Activated naive CD4-positive, alpha-beta T cell treated with anti-CD3 and anti-CD28 coated beads, Interleukin-2, amount 10 ng/mL, durations not matched to agents 7 days and 5 days (primary cell): ENCODE results near the gene TRIM38.

ENCODE experiments used
- CTCF ChIA-PET: fragments of 350-600 bp; sonication (Branson Sonifier 250); formaldehyde crosslinking; loops from one replicate; lab custom pipeline; 2021; ENCODE audit warnings: antibody characterized with exemption; lab: Charles Lee
- DNase-seq: peaks from one replicate; pipeline ENCODE4 v3.0.0-alpha.2; 2020
- H3K27ac Mint-ChIP-seq: one replicate; pipeline ENCODE4 v1.8.0; 2021; ENCODE audit warnings: mild to moderate bottlenecking, moderate library complexity, mixed read lengths
- H3K27me3 Mint-ChIP-seq: one replicate; pipeline ENCODE4 v1.8.0; 2021; ENCODE audit warnings: mild to moderate bottlenecking, mixed read lengths
- H3K36me3 Mint-ChIP-seq: one replicate; pipeline ENCODE4 v1.8.0; 2021; ENCODE audit warnings: mixed read lengths
- H3K4me1 Mint-ChIP-seq: one replicate; pipeline ENCODE4 v1.8.0; 2021; ENCODE audit warnings: mixed read lengths
- H3K4me3 Mint-ChIP-seq: one replicate; pipeline ENCODE4 v1.8.0; 2021; ENCODE audit warnings: mild to moderate bottlenecking, moderate library complexity, mixed read lengths
- H3K9me3 Mint-ChIP-seq: one replicate; pipeline ENCODE4 v1.8.0; 2021; ENCODE audit warnings: mixed read lengths

Gene TRIM38

DNA sequence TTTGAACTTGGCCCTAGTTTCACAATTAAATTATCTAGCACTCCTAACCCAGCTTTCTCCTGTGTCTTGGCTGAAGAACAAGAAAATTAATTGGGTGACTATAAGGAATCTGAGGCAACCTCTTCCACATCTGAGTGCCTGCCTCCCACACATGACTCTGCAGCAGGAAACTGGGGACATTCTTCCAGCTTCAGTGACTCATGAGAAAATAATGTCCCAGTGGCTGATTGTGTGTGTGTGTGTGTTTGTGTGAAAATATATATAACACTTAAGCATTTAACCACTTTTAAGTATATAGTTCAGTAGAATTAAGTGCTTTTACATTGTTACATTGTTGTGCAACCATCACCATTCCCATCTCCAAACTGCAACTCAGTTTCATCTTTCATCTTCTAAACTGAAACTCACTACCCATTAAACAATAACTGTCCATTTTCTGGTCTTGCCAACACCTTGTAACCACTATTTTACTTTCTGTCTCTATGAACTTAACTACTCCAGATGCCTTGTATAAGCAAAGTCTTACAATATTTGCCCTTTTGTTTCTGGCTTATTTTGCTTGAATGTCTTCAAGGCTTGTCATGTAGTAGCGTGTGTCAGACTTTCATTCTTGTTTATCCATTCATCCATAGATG, 8.7 kb downstream of the TRIM38 start:
- Mint-ChIP-seq H3K9me3 (no peaks in the 10 kb centered on the region), H3K27ac (no peak overlapping the region), H3K4me1 (peaks cover 40% of the 10 kb centered on the region), H3K36me3 (peaks cover 80% of the 10 kb centered on the region), H3K27me3 (no peaks in the 10 kb centered on the region), H3K4me3 (no peak overlapping the region)
- no peak for DNase-seq
- CTCF ChIA-PET: interaction anchor here (0.6 to 1.6 kb wide), 3 partner anchors 29 to 32 kb away, joined by 3 to 4 read pairs (median 4); no protein-coding TSS in a partner anchor

DNA sequence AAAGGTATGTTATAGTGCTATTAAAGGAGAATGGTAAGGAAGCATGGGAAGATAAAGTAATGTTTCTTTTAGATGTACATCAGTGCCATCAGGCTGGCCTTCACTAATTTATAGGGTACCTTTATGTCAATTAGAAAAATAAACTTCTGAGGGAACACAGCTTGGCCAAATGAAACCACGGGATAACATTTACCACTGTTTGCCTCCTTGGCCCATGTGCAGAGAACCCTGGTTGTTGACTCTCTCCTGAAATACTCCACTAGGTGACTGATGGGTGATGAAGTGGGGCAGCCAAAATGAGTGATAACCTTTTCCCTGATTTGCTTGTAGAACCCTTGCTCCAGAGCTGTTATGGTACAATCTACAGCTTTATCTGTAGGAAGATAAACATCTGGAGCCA, 9.5 kb downstream of the TRIM38 start:
- no peak overlapping the region for H3K4me3 Mint-ChIP-seq
- H3K4me1 Mint-ChIP-seq: peaks cover 32% of the 10 kb centered on the region
- H3K36me3 Mint-ChIP-seq: peaks cover 80% of the 10 kb centered on the region
- H3K27me3 Mint-ChIP-seq: no peaks in the 10 kb centered on the region
- DNase-seq: no peak
- H3K9me3 Mint-ChIP-seq: no peaks in the 10 kb centered on the region
- CTCF ChIA-PET: interaction anchor here (1.0 kb wide), 1 partner anchor 20 kb away, joined by 4 read pairs; no protein-coding TSS in a partner anchor
- H3K27ac Mint-ChIP-seq: no peak overlapping the region

DNA sequence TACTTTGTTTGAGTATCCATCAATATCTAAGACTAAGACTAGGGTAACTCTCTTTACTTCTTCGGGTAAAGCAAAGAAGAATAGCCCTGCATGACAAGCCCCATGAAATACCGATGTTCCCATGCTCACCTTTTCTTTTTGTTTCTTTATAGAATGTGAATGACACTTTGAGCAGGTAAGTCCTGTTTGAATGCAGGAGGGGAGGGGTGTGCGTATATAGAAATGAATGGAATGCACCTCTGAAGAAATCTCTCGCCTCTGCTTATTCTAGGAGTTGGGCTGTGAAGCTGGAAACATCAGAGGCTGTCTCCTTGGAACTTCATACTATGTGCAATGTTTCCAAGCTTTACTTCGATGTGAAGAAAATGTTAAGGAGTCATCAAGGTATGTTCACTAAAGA, 10.3 kb downstream of the TRIM38 start:
- CTCF ChIA-PET: interaction anchor here (1.0 to 1.2 kb wide), 2 partner anchors 20 to 44 kb away, joined by 4 read pairs; a partner anchor contains a TSS
- H3K27ac Mint-ChIP-seq: no peak overlapping the region
- peaks cover 26% of the 10 kb centered on the region for H3K4me1 Mint-ChIP-seq

DNA sequence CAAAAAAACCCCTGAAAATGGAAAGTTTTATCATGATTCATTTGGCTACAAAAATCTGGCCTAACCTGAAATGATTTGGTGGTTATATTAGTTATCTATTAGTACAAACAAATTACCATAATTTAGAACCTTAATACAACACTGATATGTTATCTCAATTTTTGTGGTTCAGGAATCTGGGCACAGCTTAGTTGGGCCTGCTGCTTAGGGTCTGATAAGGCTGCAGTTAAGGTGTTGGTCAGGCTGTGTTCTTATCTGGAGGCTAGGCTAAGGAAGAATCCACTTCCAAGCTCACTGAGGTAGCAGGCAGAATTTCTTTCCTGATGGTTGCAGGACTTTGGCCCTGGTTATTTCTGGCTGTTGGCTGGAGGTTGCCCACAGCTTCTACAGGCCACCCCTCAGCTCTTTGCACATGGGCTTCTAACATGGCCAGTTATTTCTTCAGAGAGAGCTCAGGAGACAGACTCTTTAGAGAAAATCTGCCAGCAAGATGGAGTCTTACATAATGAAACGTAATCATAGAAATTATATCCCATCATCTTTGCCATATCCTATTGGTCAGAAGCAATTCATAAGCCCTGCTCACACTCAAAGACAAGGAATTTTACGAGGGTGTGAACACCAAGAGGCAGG, 11.4 kb downstream of the TRIM38 start:
- Mint-ChIP-seq H3K4me3 (no peak overlapping the region), H3K4me1 (peaks cover 15% of the 10 kb centered on the region), H3K27me3 (no peaks in the 10 kb centered on the region), H3K27ac (no peak overlapping the region), H3K36me3 (peaks cover 71% of the 10 kb centered on the region), H3K9me3 (no peaks in the 10 kb centered on the region)
- no peak for DNase-seq
- CTCF ChIA-PET: interaction anchor here (1.2 kb wide), 1 partner anchor 43 kb away, joined by 4 read pairs; a partner anchor contains a TSS

More for the DNA sequence above, 10.3 kb downstream of the TRIM38 start:
- H3K36me3 Mint-ChIP-seq: peaks cover 79% of the 10 kb centered on the region
- no peaks in the 10 kb centered on the region for H3K27me3 Mint-ChIP-seq
- no peak overlapping the region for H3K4me3 Mint-ChIP-seq
- no peak for DNase-seq
- H3K9me3 Mint-ChIP-seq: no peaks in the 10 kb centered on the region

DNA sequence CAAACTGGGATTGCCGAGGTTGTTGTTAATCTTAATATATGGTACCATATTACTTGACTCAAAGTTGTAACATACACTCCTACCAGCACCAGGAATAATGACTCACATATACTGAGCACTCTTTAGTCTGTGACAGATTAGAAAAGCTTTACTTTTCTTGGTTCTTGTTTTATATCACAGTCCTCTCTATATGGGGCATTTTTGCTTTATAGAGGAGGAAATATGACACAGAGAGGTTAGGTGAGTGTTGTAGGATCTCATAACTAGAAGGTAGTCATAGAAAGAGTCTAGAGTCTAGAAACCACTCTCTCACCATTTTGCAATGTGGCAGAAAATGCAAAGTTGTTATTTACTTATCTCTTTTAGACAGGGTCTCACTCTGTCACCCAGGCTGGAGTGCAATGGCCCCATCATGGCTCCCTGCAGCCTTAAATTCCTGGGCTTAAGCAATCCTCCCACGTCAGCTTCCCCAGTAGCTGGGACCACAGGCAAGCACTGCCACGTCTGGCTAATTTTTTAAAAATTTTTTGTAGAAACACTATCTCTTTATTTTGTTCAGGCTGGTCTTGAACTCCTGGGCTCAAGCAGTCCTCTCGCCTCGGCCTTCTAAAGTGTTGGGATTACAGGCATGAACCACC, 13.4 kb downstream of the TRIM38 start:
- Mint-ChIP-seq H3K36me3 (peaks cover 70% of the 10 kb centered on the region), H3K27ac (no peak overlapping the region), H3K4me3 (no peak overlapping the region), H3K9me3 (no peaks in the 10 kb centered on the region), H3K4me1 (peaks cover 4% of the 10 kb centered on the region), H3K27me3 (no peaks in the 10 kb centered on the region)
- no peak for DNase-seq
- CTCF ChIA-PET: interaction anchor here (1.6 to 2.8 kb wide), 2 partner anchors 10 to 28 kb away, joined by 5 to 13 read pairs; no protein-coding TSS in a partner anchor

DNA sequence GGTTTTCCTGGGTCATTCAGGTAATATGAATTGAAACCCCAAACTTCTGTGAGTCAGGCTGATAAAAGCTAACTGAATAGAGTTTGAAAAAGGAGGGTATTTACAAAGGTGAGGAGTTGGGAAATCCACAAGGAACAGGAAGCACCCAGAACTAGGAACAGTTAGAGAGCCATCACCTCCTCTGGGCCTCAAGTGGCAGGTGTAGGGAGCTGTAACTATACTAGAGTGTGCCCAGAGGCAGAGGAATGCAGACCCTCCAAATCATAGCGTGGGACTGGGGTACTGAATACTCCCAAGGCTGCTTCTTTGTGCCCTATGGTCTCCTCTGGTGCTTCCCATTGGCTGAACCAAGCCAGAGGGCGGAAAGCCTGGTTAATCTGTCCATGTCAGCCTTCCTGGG, 18.3 kb downstream of the TRIM38 start:
- DNase-seq: no peak
- Mint-ChIP-seq H3K4me1 (no peaks in the 10 kb centered on the region), H3K36me3 (peaks cover 67% of the 10 kb centered on the region), H3K27me3 (no peaks in the 10 kb centered on the region), H3K9me3 (no peaks in the 10 kb centered on the region), H3K4me3 (no peak overlapping the region), H3K27ac (no peak overlapping the region)
- CTCF ChIA-PET: interaction anchor here (0.8 to 2.6 kb wide), 3 partner anchors 11 to 25 kb away, joined by 3 to 11 read pairs (median 3); no protein-coding TSS in a partner anchor

DNA sequence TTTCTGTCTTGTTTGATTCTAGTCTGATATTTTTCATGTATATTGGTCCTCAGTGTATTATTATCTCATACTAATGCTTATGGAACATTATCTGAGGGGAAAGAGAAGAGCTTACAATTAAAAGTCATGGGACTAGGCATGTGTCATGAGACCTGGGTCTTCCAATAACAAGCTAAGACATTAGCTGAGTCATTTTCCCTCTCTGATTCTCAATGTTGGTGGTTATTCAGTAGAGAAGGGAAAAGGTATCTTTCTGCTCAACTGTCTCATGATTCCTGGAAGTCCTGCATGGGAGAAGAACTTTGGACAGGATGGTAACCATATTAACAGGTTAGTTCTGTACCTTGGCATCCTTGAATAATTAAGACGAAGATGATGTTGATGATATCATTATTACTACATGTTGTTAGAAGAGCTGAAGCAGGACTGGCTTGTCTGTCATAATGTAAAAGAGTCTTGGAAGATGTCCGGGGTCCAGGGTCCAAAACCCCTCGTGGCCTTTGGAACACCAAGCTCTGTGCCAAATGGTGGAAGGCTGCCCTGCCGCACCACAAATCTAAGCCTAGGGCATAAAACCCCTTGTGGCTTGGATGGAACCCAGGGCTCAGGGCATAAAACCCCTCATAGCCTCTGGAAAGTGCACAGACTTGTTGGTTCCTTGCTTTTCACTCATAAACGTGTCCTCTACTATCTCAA, 19.1 kb downstream of the TRIM38 start:
- Mint-ChIP-seq H3K27ac (no peak overlapping the region), H3K36me3 (peaks cover 67% of the 10 kb centered on the region)

DNA sequence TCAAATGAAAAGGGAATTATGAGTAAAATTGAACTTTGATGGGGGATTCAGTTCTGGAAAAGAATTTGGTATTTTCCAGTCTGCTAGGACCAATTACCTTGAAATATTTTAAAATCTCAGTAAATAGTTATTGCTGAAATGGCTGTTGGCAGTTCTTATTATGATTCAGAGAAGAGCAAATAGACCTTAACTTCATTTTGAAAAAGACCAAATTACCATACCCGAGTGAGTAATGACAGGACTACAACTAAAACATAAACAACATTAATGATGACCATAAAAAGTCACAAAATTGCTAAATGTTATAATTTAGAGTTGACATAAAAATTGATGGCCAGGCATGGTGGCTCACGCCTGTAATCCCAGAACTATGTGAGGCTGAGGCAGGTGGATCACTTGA, 21.7 kb downstream of the TRIM38 start:
- Mint-ChIP-seq H3K27ac (no peak overlapping the region), H3K4me1 (no peaks in the 10 kb centered on the region), H3K36me3 (peaks cover 69% of the 10 kb centered on the region), H3K9me3 (no peaks in the 10 kb centered on the region), H3K4me3 (no peak overlapping the region), H3K27me3 (no peaks in the 10 kb centered on the region)
- CTCF ChIA-PET: no interaction called here
- DNase-seq: no peak

More for the DNA sequence above, 19.1 kb downstream of the TRIM38 start:
- no peaks in the 10 kb centered on the region for H3K4me1 Mint-ChIP-seq
- no peaks in the 10 kb centered on the region for H3K9me3 Mint-ChIP-seq
- CTCF ChIA-PET: interaction anchor here (1.2 to 2.6 kb wide), 2 partner anchors 10 to 14 kb away, joined by 3 to 11 read pairs; no protein-coding TSS in a partner anchor
- DNase-seq: no peak
- H3K4me3 Mint-ChIP-seq: no peak overlapping the region
- no peaks in the 10 kb centered on the region for H3K27me3 Mint-ChIP-seq

DNA sequence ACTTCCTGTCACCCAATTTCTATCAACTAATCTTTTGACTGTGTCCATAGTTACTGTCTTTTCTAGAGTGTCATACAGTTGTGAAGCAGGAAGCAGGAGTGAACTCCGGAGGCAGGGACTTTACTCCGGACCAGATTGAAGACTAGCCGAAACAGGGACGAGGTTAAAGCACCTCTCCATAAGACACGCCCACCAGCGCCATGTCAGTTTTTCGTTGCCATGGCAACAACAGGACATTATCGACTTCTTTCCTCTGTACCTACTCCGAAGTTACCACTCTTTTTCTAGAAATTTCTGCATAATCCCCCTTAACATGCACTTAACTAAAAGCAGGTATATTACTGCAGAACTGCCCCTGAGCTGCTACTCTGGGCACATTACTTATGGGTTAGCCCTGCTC, 25.2 kb downstream of the TRIM38 start:
- Mint-ChIP-seq H3K27me3 (no peaks in the 10 kb centered on the region), H3K36me3 (peaks cover 50% of the 10 kb centered on the region), H3K4me1 (peaks cover 16% of the 10 kb centered on the region), H3K27ac (no peak overlapping the region), H3K4me3 (no peak overlapping the region), H3K9me3 (no peaks in the 10 kb centered on the region)
- CTCF ChIA-PET: no interaction called here
- no peak for DNase-seq

DNA sequence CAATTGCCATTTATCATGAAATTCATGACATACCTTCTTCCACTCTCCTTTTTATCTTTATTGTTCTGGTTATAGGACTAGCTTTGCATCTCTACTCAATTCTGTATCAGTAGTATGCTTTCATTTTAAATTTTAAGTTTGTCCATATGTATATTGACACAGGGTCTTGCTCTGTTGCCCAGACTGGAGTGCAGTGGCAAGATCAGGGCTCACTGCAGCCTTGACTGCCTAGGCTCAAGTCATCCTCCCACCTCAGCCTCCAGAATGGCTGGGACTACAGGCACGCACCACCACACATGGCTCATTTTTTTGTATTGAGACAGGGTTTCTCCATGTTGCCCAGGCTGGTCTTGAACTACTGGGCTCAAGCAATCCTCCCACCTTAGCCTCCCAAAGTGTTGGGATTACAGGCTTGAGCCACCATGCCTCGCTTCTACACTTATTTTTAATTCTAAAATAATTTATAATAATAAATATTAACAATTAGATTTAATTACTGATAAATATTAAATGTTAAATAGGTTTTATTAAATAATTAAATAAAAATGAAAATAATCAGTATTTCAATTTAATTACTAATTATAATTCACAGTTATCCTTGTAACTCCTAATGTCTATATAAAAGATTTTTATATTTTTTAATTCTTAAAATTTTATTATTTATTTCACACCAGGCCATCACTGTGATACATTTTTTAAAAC, 27.7 kb downstream of the TRIM38 start:
- Mint-ChIP-seq H3K4me3 (no peak overlapping the region), H3K9me3 (no peaks in the 10 kb centered on the region), H3K36me3 (peaks cover 29% of the 10 kb centered on the region)

DNA sequence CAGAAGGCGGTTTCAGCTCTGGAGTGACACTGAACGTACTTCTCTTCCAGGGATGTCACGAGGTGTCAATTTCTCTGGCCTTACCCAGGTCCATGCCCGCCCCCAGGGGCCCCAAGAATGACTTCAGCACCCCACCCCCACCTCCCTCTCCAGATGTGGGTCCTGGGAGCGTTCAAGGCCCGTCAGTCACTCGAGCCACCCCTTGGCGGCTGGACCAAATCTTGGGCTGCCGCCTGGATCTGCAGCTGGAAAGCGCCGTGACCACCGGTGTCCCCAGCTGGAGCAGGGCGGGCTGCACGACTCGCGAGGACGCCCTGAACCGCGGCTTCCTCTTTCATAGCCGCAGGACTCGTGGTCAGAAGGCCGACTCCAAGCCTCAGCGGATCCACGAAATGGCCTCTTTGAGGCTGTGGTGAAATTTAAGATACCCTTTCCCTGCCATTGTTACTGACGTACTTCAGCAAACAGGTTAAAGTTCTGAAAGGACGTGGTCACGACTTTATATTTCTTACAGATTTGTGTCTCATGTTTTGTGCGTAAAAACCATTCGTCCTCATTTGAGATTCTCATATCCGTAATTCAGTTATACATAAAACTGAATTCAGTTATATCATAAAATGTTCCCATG, 29.3 kb downstream of the TRIM38 start:
- DNase-seq: peak; percentile 64
- H3K27ac Mint-ChIP-seq: peak overlapping the region; percentile 88
- H3K36me3 Mint-ChIP-seq: peaks cover 18% of the 10 kb centered on the region
- no peaks in the 10 kb centered on the region for H3K9me3 Mint-ChIP-seq
- no peaks in the 10 kb centered on the region for H3K27me3 Mint-ChIP-seq
- H3K4me3 Mint-ChIP-seq: peak overlapping the region; percentile 83
- H3K4me1 Mint-ChIP-seq: peaks cover 27% of the 10 kb centered on the region
- CTCF ChIA-PET: interaction anchor here (0.7 to 5.0 kb wide), 18 partner anchors 10 to 274 kb away, joined by 3 to 79 read pairs (median 5); partner anchors contain the start of gene TRIM38

More for the DNA sequence above, 27.7 kb downstream of the TRIM38 start:
- CTCF ChIA-PET: interaction anchor here (5.0 kb wide), 1 partner anchor 201 kb away, joined by 26 read pairs; no protein-coding TSS in a partner anchor
- Mint-ChIP-seq H3K27me3 (no peaks in the 10 kb centered on the region), H3K4me1 (peaks cover 27% of the 10 kb centered on the region), H3K27ac (no peak overlapping the region)
- no peak for DNase-seq

DNA sequence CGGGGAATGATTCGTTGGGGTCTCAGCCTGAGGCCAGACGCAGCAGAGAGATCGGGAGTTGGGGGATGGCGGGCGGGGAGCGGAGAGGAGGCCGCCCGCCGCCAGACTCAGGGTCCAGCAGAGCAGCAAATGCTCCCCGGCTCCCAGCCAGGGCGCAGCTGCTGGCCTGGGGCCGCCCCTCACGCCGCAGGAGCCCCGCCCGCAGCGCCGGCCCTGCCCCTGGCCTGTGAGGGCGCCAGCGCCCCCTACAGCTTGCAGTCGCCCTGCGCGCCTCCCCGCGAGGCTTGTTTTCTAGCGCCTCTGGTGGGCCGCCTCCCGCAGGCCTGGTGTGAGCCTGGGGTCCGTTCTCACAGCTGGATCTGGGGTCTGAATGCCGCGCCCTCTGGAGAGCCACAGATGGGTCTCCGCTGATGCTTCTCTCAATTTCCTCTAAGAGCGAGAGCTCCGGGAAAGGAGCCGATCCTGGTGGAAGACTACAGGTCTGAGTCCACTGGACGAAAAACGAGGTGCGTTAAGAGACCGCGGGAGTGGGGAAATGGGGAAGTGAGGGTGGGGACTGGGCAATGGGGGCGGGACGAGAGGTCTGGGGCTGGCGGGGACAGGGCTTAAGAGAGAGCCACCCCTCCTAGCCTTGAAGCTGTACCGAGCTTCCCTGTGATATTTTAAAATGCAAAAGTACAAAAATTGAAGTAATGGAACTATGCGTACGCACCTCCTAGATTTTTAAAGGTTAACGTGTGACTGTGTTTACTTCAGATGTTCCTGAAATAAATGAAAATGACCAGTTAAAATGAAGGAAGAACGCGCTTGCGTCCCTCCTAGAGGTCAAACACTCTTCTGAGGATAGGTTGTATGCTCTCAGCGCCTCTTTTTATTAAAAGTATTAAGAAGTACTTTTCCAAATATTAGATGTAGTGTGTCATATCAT, 30.1 kb downstream of the TRIM38 start:
- no peaks in the 10 kb centered on the region for H3K27me3 Mint-ChIP-seq
- peaks cover 27% of the 10 kb centered on the region for H3K4me1 Mint-ChIP-seq
- no peaks in the 10 kb centered on the region for H3K9me3 Mint-ChIP-seq
- DNase-seq: peak; percentile 94
- peak overlapping the region; percentile 88 for H3K27ac Mint-ChIP-seq
- peaks cover 11% of the 10 kb centered on the region for H3K36me3 Mint-ChIP-seq
- H3K4me3 Mint-ChIP-seq: peak overlapping the region; percentile 83
- CTCF ChIA-PET: interaction anchor here (0.7 to 5.0 kb wide), 20 partner anchors 10 to 275 kb away, joined by 3 to 79 read pairs (median 5); partner anchors contain the start of gene TRIM38
